Activated CD8-positive, alpha-beta T cell treated with anti-CD3 and anti-CD28 coated beads for 36 hours (primary cell): ENCODE measurements around the gene SND1. TPM values are rescaled to one million over a fixed set of nuclear protein-coding genes. Genes with fewer than 3 reads are reported as not detected.
"Not testable (repeated sequence)": the region's sequence is repeated elsewhere in the genome, so short reads cannot be mapped to it uniquely, and the experiment has no call there.

Experiments
- ATAC-seq: fragments of 200-7000 bp; cut with Tn5 transposase; one replicate; pipeline ENCODE4 v1.10.0; 2021; ENCODE audit warnings: mild to moderate bottlenecking, moderate library complexity
- CTCF ChIA-PET: fragments of 350-600 bp; sonication (Branson Sonifier 250); formaldehyde crosslinking; loops from one replicate; lab custom pipeline; 2021; ENCODE audit warnings: antibody characterized with exemption; lab: Charles Lee
- POLR2A ChIA-PET: fragments of 350-600 bp; sonication (Branson Sonifier 250); formaldehyde crosslinking; loops from one replicate; lab custom pipeline; 2021; ENCODE audit warnings: antibody characterized with exemption; lab: Charles Lee
- DNase-seq: peaks from one replicate; pipeline ENCODE4 v3.0.0-alpha.2; 2020
- H3K27ac Mint-ChIP-seq: one replicate; pipeline ENCODE4 v1.8.0; 2021; ENCODE audit warnings: mild to moderate bottlenecking, mixed read lengths
- H3K27me3 Mint-ChIP-seq: one replicate; pipeline ENCODE4 v1.8.0; 2021; ENCODE audit warnings: mixed read lengths
- H3K36me3 Mint-ChIP-seq: one replicate; pipeline ENCODE4 v1.8.0; 2021; ENCODE audit warnings: low read depth, mixed read lengths
- H3K4me1 Mint-ChIP-seq: one replicate; pipeline ENCODE4 v1.8.0; 2021; ENCODE audit warnings: low read depth, mixed read lengths
- H3K4me3 Mint-ChIP-seq: one replicate; pipeline ENCODE4 v1.8.0; 2021; ENCODE audit warnings: mild to moderate bottlenecking, moderate library complexity, mixed read lengths
- H3K9me3 Mint-ChIP-seq: one replicate; pipeline ENCODE4 v1.8.0; 2021; ENCODE audit warnings: mixed read lengths
- intact Hi-C: fragments of 100-400 bp; cut with micrococcal nuclease; formaldehyde crosslinking; loops from one replicate; pipeline ENCODE4 v1.10.0; 2022
- total RNA-seq, 2 experiments: library from RNA; stranded (reverse); gene quantifications; one replicate each; pipeline ENCODE4 v1.2.3, GENCODE V29; 2021
- TF ChIP-seq, protein P1 (sequence below): fragments of 200-600 bp; IDR thresholded peaks from one replicate; pipeline ENCODE4 v1.8.0; 2022; ENCODE audit warnings: antibody characterized with exemption, mild to moderate bottlenecking

SND1 gene
- total RNA-seq, 2 experiments from 2014 or later: 206 to 208 TPM

DNA sequence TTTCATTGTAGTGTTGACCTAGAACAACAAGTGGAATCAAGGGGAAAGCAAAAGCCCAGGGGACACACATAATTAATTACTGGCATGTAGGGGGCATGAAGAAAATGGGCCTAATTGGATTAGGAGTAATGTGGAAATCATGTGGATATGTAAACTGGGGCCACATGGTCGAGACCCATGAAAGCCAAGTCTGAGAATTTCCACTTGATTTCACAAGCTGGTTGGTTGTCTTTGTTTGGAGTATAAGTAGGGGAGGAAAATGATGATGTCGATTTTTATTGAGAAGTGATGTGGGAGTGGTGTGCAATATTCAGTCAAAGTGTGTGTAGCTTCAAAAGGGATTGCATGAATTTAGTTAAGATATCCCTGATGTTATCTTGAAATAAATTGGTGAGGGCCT lies 247.4 kb downstream of the SND1 start:
- H3K4me3 Mint-ChIP-seq: no peak overlapping the region
- ChIA-PET CTCF (interaction anchor here (1.9 kb wide), 2 partner anchors 191 to 310 kb away, joined by 5 read pairs; no protein-coding TSS in a partner anchor), POLR2A (no interaction called here)
- peaks cover 30% of the 10 kb centered on the region for H3K36me3 Mint-ChIP-seq
- H3K27me3 Mint-ChIP-seq: no peaks in the 10 kb centered on the region
- no peak for ATAC-seq
- peaks cover 46% of the 10 kb centered on the region for H3K4me1 Mint-ChIP-seq
- DNase-seq: no peak
- H3K9me3 Mint-ChIP-seq: no peaks in the 10 kb centered on the region
- peak overlapping the region; percentile 4 for H3K27ac Mint-ChIP-seq
- intact Hi-C loops: no loop called here
- TF ChIP-seq, protein P1, sequence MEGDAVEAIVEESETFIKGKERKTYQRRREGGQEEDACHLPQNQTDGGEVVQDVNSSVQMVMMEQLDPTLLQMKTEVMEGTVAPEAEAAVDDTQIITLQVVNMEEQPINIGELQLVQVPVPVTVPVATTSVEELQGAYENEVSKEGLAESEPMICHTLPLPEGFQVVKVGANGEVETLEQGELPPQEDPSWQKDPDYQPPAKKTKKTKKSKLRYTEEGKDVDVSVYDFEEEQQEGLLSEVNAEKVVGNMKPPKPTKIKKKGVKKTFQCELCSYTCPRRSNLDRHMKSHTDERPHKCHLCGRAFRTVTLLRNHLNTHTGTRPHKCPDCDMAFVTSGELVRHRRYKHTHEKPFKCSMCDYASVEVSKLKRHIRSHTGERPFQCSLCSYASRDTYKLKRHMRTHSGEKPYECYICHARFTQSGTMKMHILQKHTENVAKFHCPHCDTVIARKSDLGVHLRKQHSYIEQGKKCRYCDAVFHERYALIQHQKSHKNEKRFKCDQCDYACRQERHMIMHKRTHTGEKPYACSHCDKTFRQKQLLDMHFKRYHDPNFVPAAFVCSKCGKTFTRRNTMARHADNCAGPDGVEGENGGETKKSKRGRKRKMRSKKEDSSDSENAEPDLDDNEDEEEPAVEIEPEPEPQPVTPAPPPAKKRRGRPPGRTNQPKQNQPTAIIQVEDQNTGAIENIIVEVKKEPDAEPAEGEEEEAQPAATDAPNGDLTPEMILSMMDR: no peak

DNA sequence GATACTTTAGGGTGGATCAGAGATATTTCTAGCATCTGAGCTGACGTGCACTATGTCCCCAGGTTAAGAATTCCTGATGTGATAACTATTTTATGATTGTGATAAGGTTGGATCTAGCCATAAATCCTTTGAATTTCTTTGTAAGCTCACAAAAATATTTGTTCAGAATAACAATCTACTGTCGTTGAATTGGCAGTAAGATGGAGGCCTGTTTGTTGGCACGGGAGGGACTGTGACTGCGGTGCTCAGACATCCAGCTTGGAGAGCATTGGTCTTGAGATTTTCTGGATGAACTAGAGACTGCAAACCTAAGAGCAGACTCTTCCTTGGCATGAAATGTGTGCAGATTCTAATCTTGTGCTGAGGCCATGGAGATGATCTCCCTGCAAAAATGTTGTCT lies 248.1 kb downstream of the SND1 start:
- Mint-ChIP-seq H3K4me1 (peaks cover 53% of the 10 kb centered on the region), H3K27ac (no peak overlapping the region), H3K27me3 (no peaks in the 10 kb centered on the region), H3K9me3 (no peaks in the 10 kb centered on the region), H3K4me3 (no peak overlapping the region), H3K36me3 (peaks cover 33% of the 10 kb centered on the region)
- TF ChIP-seq, protein P1: no peak
- DNase-seq (no peak), ATAC-seq (no peak)
- POLR2A ChIA-PET: interaction anchor here (0.9 kb wide), 1 partner anchor 22 kb away, joined by 3 read pairs; no protein-coding TSS in a partner anchor
- CTCF ChIA-PET: interaction anchor here (1.9 kb wide), 2 partner anchors 192 to 309 kb away, joined by 5 read pairs; no protein-coding TSS in a partner anchor
- intact Hi-C loops: no loop called here

DNA sequence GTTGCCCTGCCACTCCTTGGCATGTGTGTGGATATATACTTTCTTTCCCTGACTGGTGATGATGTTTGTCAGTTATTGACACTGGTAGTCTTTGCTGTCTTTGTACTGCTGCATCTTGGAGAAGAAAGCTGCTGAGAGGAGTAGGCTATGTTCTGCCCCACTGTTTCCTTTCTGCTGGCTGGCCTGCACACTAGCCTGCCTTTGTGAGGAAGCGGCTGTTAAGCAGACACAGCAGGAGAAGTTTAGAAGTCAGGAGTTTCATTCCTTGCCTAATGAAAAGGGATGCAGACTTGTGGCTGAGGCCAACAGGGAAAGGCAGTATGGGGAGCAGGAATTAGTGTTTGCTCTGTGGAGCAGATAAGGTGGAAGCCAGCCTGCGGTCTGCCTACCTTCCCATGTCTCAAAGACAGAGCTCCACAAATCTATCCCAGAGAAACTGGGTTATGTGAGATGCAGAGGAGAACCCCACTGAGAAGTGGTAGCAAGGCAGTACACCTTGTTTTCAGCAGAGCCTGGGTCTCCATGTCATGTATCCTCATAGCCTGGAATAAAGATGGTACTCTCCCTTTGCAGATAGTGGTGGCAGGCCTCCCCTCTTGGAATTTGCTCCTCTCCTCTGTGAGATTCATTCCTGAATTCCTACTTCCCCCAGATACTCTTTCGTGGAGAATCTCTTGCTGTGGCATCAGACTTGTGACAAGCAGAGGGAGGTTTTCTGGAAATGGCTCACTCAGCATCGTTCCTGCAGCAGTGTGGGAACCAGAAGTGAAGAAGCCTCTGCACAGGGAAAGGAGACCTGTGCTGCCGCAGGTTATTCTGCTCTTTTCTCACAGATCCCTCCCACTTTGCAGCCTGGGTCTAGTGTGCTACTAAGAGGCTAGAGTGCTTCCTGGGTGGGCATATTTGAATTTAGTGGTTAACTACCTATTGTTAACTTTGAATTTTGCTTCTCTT lies 249.0 kb downstream of the SND1 start:
- POLR2A ChIA-PET: interaction anchor here (0.9 kb wide), 1 partner anchor 21 kb away, joined by 3 read pairs; no protein-coding TSS in a partner anchor
- DNase-seq (no peak), ATAC-seq (no peak)
- peaks cover 61% of the 10 kb centered on the region for H3K4me1 Mint-ChIP-seq
- no peak overlapping the region for H3K27ac Mint-ChIP-seq
- no peaks in the 10 kb centered on the region for H3K9me3 Mint-ChIP-seq
- peaks cover 38% of the 10 kb centered on the region for H3K36me3 Mint-ChIP-seq
- H3K27me3 Mint-ChIP-seq: no peaks in the 10 kb centered on the region
- intact Hi-C loops: no loop called here
- TF ChIP-seq, protein P1: no peak
- CTCF ChIA-PET: interaction anchor here (1.9 kb wide), 1 partner anchor 193 kb away, joined by 5 read pairs; no protein-coding TSS in a partner anchor
- H3K4me3 Mint-ChIP-seq: no peak overlapping the region

DNA sequence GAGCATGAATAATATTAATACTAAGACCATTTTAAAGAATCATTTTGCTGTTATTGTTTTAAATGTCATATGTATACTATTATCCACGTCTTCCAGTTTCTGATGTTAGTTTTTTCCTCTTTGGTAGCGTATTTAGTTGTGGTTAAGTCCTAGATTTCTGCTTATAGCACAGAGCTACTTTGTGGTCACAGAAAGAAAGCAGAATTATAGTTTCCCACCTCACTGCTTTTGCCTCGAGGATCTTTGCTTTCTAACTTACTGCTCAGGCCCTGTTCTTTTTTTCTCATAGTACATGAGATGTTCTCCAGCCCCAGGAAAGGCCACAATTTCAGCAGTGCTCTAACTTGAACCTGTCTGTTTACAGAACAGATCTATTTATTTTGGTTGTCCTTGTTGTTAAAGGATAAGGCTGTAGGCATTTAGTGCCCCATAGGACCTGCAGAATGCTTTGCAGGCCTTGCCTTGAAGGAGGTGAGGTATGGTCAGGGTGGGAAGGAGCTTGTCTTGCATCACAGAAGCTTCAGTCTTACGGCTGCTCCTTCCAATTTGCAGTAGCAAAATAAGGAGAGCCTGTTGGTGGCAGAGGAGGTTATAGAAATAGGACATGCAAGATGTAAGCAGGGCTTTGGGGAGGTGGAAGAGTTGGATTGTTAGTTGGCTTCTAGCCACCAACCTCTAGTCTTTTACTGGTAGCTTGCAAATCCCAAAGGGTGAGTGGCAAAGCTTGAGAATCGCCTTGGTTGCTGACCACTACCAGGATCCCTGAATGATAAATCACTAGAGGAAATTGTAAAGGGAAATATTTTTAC lies 250.1 kb downstream of the SND1 start:
- ATAC-seq (no peak), DNase-seq (no peak)
- Mint-ChIP-seq H3K9me3 (no peaks in the 10 kb centered on the region), H3K4me1 (peaks cover 68% of the 10 kb centered on the region), H3K27me3 (no peaks in the 10 kb centered on the region), H3K4me3 (no peak overlapping the region), H3K27ac (no peak overlapping the region), H3K36me3 (peaks cover 39% of the 10 kb centered on the region)
- TF ChIP-seq, protein P1: no peak
- ChIA-PET POLR2A (interaction anchor here (0.6 kb wide), 1 partner anchor 121 kb away, joined by 4 read pairs; no protein-coding TSS in a partner anchor), CTCF (no interaction called here)
- intact Hi-C loops: no loop called here

DNA sequence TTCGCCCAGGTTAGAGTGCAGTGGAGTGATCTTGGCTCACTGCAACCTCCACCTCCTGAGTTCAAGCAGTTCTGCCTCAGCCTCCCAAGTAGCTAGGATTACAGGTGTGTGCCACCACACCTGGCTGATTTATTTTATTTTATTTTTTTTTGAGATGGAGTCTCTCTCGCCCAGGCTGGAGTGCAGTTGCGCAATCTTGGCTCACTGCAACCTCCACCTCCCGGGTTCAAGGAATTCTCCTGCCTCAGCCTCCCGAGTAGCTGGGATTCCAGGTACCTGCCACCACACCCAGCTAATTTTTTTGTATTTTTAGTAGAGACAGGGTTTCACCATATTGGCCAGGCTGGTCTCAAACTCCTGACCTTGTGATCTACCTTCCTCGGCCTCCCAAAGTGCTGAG lies 250.8 kb downstream of the SND1 start:
- DNase-seq, intact Hi-C loops, H3K27ac Mint-ChIP-seq, CTCF ChIA-PET, H3K4me3 Mint-ChIP-seq, H3K27me3 Mint-ChIP-seq, H3K9me3 Mint-ChIP-seq, ATAC-seq: not testable (repeated sequence)
- POLR2A ChIA-PET: interaction anchor here (0.6 kb wide), 1 partner anchor 121 kb away, joined by 4 read pairs; no protein-coding TSS in a partner anchor
- Mint-ChIP-seq H3K36me3 (peaks cover 42% of the 10 kb centered on the region), H3K4me1 (peaks cover 74% of the 10 kb centered on the region)
